Ishikawa (cell line): ENCODE results near the gene SH3YL1.

Source experiments
- CEBPB ChIP-seq: IDR thresholded peaks from 2 replicates; pipeline ENCODE4 v1.6.1; 2012
- CREB1 ChIP-seq: IDR thresholded peaks from 2 replicates; pipeline ENCODE4 v1.6.1; 2012; ENCODE audit warnings: low read depth
- EGR1 ChIP-seq: IDR thresholded peaks from 2 replicates; pipeline ENCODE4 v1.6.1; 2012
- EP300 ChIP-seq: IDR thresholded peaks from 2 replicates; pipeline ENCODE4 v1.6.1; 2012; ENCODE audit warnings: borderline replicate concordance
- FOXM1 ChIP-seq: IDR thresholded peaks from 2 replicates; pipeline ENCODE4 v1.6.1; 2012; ENCODE audit warnings: low read depth, borderline replicate concordance
- NFIC ChIP-seq: IDR thresholded peaks from 2 replicates; pipeline ENCODE4 v1.6.1; 2012
- RAD21 ChIP-seq: IDR thresholded peaks from 2 replicates; pipeline ENCODE4 v1.6.1; 2012; ENCODE audit warnings: low read depth
- TAF1 ChIP-seq: IDR thresholded peaks from 2 replicates; pipeline ENCODE4 v1.6.1; 2012; ENCODE audit warnings: low read depth, mild to moderate bottlenecking
- TCF12 ChIP-seq: IDR thresholded peaks from 2 replicates; pipeline ENCODE4 v1.6.1; 2012; ENCODE audit warnings: low read depth
- TEAD4 ChIP-seq: IDR thresholded peaks from 2 replicates; pipeline ENCODE4 v1.6.1; 2012
- YY1 ChIP-seq: IDR thresholded peaks from 2 replicates; pipeline ENCODE4 v1.6.1; 2012; ENCODE audit warnings: low read depth
- ZBTB7A ChIP-seq: IDR thresholded peaks from 2 replicates; pipeline ENCODE4 v1.6.1; 2012; ENCODE audit warnings: low read depth
- TF ChIP-seq, protein P1 (sequence below): IDR thresholded peaks from 2 replicates; pipeline ENCODE4 v1.6.1; 2012; ENCODE audit warnings: low read depth, mild to moderate bottlenecking
- TF ChIP-seq, protein P2 (sequence below): IDR thresholded peaks from 2 replicates; pipeline ENCODE4 v1.6.1; 2012
- TF ChIP-seq, protein P3 (sequence below): IDR thresholded peaks from 2 replicates; pipeline ENCODE4 v1.6.1; 2012

SH3YL1 gene

DNA sequence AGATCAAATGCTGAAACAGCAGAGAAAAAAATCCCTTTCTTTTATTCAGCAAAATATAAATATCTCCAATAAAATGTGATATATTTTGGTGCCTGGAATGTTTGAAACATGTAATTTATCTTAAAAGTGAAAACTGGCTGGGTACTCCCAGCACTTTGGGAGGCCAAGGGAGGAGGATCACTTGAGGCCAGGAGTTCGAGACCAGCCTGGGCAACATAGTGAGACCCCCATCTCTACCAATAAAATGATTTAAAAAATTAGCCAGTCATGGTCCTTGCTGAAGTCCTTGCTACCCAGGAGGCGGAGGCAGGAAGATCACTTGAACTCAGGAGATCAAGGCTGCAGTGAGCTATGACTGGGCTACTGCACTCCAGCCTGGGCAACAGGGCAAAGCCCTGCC is 8.6 kb downstream of the SH3YL1 start:
- no peak for TF ChIP-seq YY1
- no peak for TF ChIP-seq TEAD4
- no peak for TF ChIP-seq CEBPB
- TF ChIP-seq CREB1 = no peak
- TF ChIP-seq FOXM1 = no peak
- TF ChIP-seq, protein P1, sequence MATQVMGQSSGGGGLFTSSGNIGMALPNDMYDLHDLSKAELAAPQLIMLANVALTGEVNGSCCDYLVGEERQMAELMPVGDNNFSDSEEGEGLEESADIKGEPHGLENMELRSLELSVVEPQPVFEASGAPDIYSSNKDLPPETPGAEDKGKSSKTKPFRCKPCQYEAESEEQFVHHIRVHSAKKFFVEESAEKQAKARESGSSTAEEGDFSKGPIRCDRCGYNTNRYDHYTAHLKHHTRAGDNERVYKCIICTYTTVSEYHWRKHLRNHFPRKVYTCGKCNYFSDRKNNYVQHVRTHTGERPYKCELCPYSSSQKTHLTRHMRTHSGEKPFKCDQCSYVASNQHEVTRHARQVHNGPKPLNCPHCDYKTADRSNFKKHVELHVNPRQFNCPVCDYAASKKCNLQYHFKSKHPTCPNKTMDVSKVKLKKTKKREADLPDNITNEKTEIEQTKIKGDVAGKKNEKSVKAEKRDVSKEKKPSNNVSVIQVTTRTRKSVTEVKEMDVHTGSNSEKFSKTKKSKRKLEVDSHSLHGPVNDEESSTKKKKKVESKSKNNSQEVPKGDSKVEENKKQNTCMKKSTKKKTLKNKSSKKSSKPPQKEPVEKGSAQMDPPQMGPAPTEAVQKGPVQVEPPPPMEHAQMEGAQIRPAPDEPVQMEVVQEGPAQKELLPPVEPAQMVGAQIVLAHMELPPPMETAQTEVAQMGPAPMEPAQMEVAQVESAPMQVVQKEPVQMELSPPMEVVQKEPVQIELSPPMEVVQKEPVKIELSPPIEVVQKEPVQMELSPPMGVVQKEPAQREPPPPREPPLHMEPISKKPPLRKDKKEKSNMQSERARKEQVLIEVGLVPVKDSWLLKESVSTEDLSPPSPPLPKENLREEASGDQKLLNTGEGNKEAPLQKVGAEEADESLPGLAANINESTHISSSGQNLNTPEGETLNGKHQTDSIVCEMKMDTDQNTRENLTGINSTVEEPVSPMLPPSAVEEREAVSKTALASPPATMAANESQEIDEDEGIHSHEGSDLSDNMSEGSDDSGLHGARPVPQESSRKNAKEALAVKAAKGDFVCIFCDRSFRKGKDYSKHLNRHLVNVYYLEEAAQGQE = no peak
- no peak for TF ChIP-seq NFIC
- TF ChIP-seq RAD21 = no peak
- TF ChIP-seq TAF1 = no peak

DNA sequence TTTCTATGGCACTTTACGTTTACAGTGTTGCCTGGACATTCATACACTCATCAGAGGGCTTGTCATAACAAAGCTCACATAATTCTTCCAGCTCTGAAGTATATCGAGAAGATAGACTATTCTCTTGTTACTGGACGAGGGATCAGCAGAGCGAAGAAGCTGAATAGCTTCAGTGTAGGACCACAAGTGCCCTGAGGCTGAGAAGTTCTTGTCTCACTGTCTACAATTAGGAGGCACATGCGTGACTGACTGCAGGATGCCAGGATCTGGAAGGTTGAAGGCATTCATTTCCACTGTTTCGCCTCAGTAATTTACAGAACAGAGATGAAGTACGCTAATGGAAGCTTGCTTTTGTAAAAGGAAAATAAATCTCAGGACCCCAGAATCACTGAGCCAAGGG is 9.6 kb downstream of the SH3YL1 start:
- TF ChIP-seq, protein P2, sequence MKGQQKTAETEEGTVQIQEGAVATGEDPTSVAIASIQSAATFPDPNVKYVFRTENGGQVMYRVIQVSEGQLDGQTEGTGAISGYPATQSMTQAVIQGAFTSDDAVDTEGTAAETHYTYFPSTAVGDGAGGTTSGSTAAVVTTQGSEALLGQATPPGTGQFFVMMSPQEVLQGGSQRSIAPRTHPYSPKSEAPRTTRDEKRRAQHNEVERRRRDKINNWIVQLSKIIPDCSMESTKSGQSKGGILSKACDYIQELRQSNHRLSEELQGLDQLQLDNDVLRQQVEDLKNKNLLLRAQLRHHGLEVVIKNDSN = no peak
- TF ChIP-seq, protein P1 = no peak
- no peak for TF ChIP-seq CREB1
- no peak for TF ChIP-seq FOXM1
- no peak for TF ChIP-seq YY1
- no peak for TF ChIP-seq NFIC
- TF ChIP-seq TCF12 = no peak
- TF ChIP-seq TAF1 = no peak
- no peak for TF ChIP-seq CEBPB
- TF ChIP-seq, protein P3, sequence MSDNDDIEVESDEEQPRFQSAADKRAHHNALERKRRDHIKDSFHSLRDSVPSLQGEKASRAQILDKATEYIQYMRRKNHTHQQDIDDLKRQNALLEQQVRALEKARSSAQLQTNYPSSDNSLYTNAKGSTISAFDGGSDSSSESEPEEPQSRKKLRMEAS = no peak
- no peak for TF ChIP-seq ZBTB7A

DNA sequence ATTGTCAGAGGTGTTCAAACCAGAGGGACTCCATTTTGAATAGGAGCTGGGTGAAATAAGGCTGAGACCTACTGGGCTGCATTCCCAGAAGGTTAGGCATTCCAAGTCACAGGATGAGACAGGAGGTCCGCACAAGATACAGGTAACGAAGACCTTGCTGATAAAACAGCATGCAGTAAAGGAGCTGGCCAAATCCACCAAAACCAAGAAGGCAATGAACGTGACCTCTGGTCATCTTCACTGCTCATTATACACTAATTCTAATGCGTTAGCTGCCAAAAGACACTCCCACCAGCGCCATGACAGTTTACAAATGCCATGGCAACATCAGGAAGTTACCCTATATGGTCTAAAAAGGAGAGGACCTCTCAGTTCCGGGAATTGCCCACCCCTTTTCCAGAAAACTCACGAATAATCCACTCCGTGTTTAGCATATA is 10.6 kb downstream of the SH3YL1 start:
- no peak for TF ChIP-seq TEAD4
- TF ChIP-seq RAD21 = no peak
- TF ChIP-seq YY1 = no peak
- TF ChIP-seq, protein P3 = no peak
- no peak for TF ChIP-seq CEBPB
- no peak for TF ChIP-seq EP300
- TF ChIP-seq, protein P1 = no peak
- TF ChIP-seq FOXM1 = no peak
- TF ChIP-seq NFIC = no peak
- TF ChIP-seq TAF1 = no peak
- no peak for TF ChIP-seq EGR1
- TF ChIP-seq TCF12 = no peak
- no peak for TF ChIP-seq CREB1
- TF ChIP-seq, protein P2 = no peak
- TF ChIP-seq ZBTB7A = no peak

DNA sequence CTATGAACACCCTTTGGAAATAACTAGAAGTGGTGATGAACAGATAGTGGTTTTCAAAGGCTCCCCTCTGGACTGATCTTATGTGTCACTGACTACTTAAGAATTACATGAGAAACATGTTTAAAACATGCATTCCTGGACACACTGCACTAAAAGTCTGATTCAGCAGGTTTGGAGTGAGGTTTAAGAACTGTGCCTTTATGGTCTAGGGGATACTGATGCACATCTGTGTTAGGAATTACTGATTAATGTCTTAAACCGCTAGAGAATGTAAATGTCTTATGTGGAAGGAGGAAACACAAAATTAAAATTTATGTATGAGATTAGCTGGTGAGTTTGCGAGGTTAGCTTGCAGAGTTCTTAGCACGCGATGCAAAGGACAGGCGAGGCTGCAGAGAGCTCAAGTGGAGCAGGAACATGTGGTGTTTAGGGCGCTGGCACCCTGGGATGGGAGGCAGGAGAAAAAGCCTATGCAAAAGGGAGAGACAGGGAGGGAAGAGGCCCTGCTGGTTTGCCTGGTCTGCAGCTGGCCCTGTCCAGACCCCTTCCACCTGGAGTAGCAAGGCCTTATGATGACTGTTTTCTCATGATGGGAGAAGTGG is 11.7 kb downstream of the SH3YL1 start:
- no peak for TF ChIP-seq TEAD4
- TF ChIP-seq RAD21 = no peak
- no peak for TF ChIP-seq ZBTB7A
- TF ChIP-seq TCF12 = no peak
- no peak for TF ChIP-seq CREB1
- TF ChIP-seq, protein P2 = no peak
